ENCODE results near the gene NIT1.
A peak's percentile ranks its signal among the peaks of the same experiment; 100 is the strongest.

Gene NIT1

GRCh38 chr1:161084597-161084988 lies 33.3 kb upstream of the NIT1 start:
- DNase-seq, result no peak

- no peak for DNase-seq
Observed at GRCh38 chr1:161085165-161085564, 32.7 kb upstream of the NIT1 start.

- no peak for DNase-seq
Observed at GRCh38 chr1:161086457-161086856, 31.4 kb upstream of the NIT1 start.

- no peak for DNase-seq
Observed at GRCh38 chr1:161088587-161089110, 29.3 kb upstream of the NIT1 start.

GRCh38 chr1:161089251-161089924 lies 28.5 kb upstream of the NIT1 start, which contains the start of gene NECTIN4:
Gene NECTIN4 (minus strand): TSS chr1:161089558. CDS start chr1:161089296, 262 bp downstream.
- no peak for DNase-seq

- no peak for DNase-seq
Observed at GRCh38 chr1:161089938-161090337, 28.0 kb upstream of the NIT1 start.

- DNase-seq, result no peak
Observed at GRCh38 chr1:161090617-161091016, 27.3 kb upstream of the NIT1 start.

GRCh38 chr1:161091093-161091492 lies 26.8 kb upstream of the NIT1 start:
- no peak for DNase-seq

GRCh38 chr1:161091796-161092507 lies 26.0 kb upstream of the NIT1 start:
- DNase-seq, result no peak

GRCh38 chr1:161092621-161093028 lies 25.3 kb upstream of the NIT1 start:
- DNase-seq, result peak; percentile 43 to 58

GRCh38 chr1:161094481-161094880 lies 23.4 kb upstream of the NIT1 start:
- no peak for DNase-seq

- no peak for DNase-seq
Observed at GRCh38 chr1:161095230-161095629, 22.7 kb upstream of the NIT1 start.

- DNase-seq, result no peak
Observed at GRCh38 chr1:161096015-161096414, 21.9 kb upstream of the NIT1 start.

- DNase-seq, result no peak
Observed at GRCh38 chr1:161096530-161096929, 21.4 kb upstream of the NIT1 start.

GRCh38 chr1:161098210-161099068 lies 19.5 kb upstream of the NIT1 start, which contains the start of gene KLHDC9:
Gene KLHDC9 (plus strand): TSS chr1:161098361. CDS start chr1:161098536, 175 bp downstream.
- DNase-seq, result peak; percentile 31 to 39

- no peak for DNase-seq
Observed at GRCh38 chr1:161099090-161099802, 18.7 kb upstream of the NIT1 start.

- no peak for DNase-seq
Observed at GRCh38 chr1:161100556-161100955, 17.3 kb upstream of the NIT1 start.

- DNase-seq, result no peak
Observed at GRCh38 chr1:161106431-161106830, 11.5 kb upstream of the NIT1 start.

GRCh38 chr1:161111117-161111516 lies 6.8 kb upstream of the NIT1 start:
- no peak for DNase-seq

- no peak for DNase-seq
Observed at GRCh38 chr1:161111527-161111926, 6.4 kb upstream of the NIT1 start.

- DNase-seq, result no peak
Observed at GRCh38 chr1:161113915-161114314, 4.0 kb upstream of the NIT1 start.

GRCh38 chr1:161114556-161114955 lies 3.3 kb upstream of the NIT1 start:
- no peak for DNase-seq

All from activated CD4-positive, alpha-beta T cell treated with anti-CD3 and anti-CD28 coated beads, Interleukin-2, amount 50 U/mL, for 4 hours (primary cell).